HG03460 (cell line): Measurements from ENCODE around the gene HSPG2.
"Not testable (repeated sequence)": the region's sequence is repeated elsewhere in the genome, so short reads cannot be mapped to it uniquely, and the experiment has no call there.

Source experiments
- ATAC-seq: cut with Tn5 transposase; IDR thresholded peaks from one replicate; pipeline ENCODE4 v1.9.1; 2021; ENCODE audit not compliant: unreplicated experiment

Gene HSPG2

GRCh38 chr1:21914880-21915640 is 22.1 kb downstream of the HSPG2 start:
- no peak for ATAC-seq

DNA sequence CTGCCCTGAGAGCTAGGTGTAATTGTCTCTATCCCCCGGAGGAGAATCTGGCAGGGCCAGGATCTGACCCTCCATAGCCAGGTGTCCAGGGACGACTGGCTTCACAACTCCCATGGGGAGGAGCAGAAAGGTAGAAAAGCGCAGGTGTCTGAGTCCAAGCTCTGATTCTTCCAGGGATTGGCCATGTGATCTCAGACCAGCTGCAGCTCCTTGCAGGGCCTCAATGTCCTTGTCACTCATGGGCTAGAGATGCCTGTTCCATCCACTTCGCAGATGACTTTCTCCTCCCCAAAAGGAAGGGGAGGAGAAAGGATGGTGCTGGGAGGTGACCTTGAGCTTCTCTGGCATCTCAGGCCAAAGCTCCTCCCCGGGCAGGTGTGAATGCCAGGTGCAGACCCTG is 22.7 kb downstream of the HSPG2 start:
- ATAC-seq: no peak

DNA sequence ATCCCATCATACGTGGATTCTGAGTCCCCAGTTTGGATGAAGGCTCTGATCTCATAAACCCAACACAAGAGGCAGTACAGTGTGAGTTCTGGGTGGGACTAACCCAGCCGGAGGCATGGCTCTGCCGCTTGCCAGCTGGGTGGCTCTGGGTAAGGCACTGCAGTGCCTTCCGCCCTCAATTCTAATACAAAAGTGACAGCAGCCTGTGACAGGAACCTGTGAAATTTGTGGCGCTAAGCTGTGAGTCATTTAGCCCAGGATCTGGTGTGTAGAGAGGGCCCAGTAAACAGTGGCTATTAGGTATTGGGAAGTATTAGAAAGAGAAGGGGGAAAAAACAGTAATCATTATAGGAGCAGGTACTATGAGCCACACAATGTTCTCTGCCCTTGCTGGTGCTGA is 23.3 kb downstream of the HSPG2 start:
- ATAC-seq: no peak

- ATAC-seq: no peak
These were observed 23.9 kb downstream of the HSPG2 start for GRCh38 chr1:21913258-21913657.

GRCh38 chr1:21912038-21912758 is 24.9 kb downstream of the HSPG2 start:
- no peak for ATAC-seq

GRCh38 chr1:21911205-21912001 is 25.7 kb downstream of the HSPG2 start:
- ATAC-seq: no peak

- no peak for ATAC-seq
These were observed 26.4 kb downstream of the HSPG2 start for GRCh38 chr1:21910558-21911204.

- ATAC-seq: no peak
These were observed 27.2 kb downstream of the HSPG2 start for GRCh38 chr1:21909787-21910503.

DNA sequence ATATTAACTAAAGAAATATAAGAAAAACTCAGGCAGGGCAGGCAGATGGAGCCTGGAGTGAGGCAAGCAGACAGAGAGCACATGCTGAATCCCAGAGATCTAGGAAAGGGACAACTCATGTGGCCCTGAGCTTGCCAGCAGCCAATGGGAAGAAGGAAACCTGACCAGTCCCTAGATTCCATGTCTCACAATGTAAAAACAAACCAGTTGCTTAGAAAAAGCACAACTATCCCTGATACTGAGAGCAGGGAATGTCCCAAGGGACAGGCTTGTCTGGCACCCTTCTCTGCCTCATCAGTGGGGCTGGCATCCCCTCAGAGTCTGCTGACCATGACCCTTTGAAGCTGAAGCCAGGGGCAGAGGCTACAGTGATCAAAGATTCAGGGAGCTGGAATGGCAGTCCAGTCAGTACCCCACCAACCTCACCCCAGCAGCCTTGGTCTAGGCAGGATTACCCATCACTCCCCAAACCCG is 27.8 kb downstream of the HSPG2 start:
- ATAC-seq: no peak

- not testable (repeated sequence) for ATAC-seq
These were observed 29.2 kb downstream of the HSPG2 start for GRCh38 chr1:21907737-21908534.

GRCh38 chr1:21907079-21907418 is 30.1 kb downstream of the HSPG2 start:
- no peak for ATAC-seq

DNA sequence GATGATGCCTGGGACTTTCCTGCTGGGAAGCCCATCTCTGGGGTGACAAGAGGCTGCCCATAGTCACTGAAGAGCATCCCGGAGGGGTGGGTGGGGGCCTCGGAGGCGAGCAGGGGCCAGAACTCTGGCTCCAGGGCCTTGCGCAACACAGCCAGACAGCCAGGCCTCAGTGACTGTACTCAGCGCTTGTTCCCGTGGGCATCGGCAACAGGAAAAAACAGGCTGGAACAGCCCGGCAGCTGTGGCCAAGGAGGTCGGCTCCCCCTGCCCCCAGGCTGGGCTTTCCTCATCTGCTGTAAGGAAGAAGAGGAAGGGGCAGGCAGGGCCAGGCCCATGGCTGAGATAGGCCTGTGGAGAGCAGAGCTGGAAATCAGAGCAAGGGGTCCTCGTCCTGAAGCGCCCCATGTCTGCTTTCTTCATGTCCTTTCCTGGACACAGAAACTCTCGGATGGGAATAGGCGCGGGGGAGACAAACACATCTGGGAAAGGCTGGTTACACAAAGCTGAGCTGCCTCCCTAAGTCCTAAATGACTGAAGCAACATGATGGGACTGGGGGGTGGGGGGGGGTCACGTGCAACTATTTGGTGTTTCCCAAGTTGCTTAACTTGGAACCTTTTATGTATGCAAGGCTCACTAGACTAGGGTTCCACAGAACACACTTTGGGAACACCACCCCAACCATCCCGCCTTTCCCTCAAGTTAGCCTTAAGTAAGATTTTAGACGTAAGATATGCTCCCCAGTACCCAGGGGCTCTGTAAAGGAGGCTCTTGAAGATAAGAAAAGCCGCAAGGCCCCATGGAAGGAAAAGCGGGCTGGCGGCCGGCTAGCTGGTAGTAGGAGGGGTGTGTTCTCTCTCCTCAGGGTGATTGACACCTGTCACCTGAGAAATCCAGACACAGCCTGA is 30.7 kb downstream of the HSPG2 start:
- no peak for ATAC-seq

- no peak for ATAC-seq
These were observed 32.2 kb downstream of the HSPG2 start for GRCh38 chr1:21904704-21905520.

DNA sequence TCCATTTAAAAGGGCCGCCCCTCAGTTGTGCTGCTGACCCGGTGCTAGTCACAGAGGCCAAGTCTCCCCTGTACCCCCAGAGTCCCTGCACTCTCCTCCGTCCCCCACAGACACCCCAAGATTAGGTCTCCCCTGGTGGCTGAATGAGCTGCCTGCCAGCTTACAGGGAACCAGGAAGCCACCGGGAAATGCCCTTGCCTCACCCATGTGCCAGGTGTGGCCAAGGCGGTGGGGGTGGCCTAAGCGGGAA is 32.7 kb downstream of the HSPG2 start:
- ATAC-seq: no peak

- no peak for ATAC-seq
These were observed 33.3 kb downstream of the HSPG2 start for GRCh38 chr1:21903638-21904453.

GRCh38 chr1:21902026-21903012 is 34.8 kb downstream of the HSPG2 start:
- ATAC-seq: no peak
